GM21576 (cell line): ENCODE results near the gene SUN2.

Experiments used
- ATAC-seq: cut with Tn5 transposase; IDR thresholded peaks from one replicate; pipeline ENCODE4 v1.9.1; 2021; ENCODE audit warnings: mild to moderate bottlenecking, moderate library complexity; ENCODE audit not compliant: unreplicated experiment

SUN2 gene

DNA sequence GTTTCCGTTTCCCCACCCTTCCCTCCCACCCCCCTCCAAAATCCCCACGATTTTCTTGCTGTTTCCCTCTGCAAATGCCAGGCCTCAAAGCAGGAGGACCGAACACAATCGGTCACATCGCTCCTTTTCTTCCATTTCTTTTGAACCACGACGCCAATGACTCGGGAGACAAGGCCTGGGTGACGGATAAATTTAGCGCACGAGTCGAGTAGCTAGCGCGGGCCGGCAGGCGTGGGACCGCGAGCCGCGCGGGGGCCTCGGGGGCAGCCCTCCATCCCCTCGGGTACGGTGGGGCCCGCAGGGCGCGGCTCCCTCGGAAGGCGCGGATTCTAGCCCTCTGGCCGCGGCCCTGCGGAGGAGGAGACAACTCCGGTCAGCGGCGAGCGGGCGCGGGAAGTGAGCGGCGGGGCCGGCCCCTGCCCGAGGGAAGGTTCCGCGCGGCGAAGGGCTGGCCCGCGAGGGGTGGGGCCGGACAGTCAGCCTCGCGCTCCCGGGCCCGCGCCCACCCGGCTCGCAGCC is 55.5 kb downstream of the SUN2 start:
- ATAC-seq, result no peak

DNA sequence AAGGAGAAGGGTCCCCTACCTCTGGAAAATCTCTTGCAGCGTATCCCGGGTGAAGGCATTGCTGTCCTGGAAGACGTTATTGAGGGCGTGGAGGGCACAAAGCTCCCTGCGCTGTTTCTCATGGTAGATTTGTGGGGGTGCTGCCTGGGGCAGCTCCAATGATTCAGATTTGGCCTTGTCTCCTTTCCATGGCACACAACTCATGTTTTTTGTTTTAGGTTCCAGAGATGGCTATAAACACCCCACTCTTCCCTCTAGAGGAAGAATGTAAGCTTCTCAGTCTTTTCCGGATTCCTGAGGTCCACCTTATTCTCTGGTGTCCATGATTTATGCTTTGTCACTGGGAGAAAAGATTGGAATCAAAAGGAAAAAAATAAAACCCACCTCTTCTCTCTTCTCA is 56.0 kb downstream of the SUN2 start:
- no peak for ATAC-seq

DNA sequence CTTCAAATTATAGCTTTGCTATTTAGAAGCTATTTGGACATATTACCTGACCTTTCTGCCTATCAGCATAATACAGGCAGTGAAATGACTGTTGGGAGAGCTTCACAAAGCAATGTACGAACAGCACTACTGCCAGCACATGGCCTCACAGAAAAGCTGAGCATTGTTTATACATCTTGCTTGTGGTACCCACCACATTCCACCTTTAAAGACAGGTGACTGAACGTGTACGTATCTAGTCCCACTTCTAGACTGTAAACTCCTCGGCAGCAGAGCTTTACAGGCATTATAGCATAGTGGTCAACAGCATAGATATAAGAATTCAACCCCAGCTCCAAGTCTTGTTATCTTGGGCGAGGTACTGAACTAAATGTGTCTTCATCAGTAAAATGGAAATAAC is 56.7 kb downstream of the SUN2 start:
- no peak for ATAC-seq

DNA sequence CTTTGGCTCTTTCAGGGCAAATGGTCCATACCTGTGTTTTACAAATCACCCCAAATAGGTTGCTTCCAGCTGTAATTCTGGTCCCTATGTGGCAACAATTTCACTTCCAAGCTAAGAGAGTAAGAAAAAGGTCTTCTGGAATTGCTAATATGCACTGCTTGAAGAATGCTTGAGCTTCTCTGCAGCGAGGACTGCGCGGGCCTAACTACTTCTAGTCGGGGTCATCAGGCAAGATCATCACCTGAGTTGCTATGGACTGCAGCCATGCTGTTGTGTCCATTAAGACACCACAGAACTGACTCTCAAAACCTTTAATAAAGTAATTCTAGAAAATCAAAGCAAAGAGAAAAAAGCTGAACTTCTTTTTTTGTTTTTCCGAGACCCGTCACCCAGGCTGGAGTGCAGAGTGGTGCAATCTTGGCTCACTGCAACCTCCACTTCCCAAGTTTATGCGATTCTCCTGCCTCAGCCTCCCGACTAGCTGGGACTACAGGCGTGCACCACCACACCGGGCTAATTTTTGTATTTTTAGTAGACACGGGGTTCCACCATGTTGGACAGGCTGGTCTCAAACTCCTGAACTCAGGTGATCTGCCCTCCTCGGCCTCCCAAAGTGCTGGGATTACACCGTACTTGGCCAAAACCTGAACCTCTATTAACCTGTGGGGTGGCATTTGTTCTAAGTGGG is 57.2 kb downstream of the SUN2 start:
- ATAC-seq, result no peak

DNA sequence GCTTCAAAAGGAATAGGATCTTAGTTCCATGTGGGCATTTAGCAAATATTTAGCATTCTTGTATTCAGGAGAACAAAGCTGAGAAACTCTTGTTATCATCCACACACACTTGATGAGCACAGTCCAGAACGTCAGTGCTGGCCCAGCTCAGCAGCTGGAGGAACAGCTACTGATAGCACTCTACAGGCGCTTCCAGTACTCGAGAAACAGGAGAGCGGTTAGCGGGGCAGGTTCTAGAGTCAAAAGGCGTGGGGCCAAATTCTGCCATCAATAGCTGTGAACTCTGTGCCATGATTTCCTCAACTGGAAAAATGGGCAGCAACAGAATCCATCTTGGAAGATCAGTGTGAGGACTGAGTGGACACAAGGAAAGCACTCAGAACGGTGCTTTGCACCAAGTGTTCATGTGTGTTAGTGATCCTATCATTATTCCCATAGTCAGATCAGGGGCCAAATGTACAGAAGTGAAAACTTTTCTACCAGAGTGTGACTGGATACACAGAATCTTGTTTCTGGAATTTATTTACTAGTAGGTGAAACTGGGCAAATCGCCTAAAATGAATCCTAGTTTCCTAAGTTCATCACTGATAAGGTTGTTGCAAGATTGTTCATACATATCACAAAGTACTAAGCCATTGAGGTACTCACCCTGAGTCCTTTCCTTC is 58.2 kb downstream of the SUN2 start:
- no peak for ATAC-seq

DNA sequence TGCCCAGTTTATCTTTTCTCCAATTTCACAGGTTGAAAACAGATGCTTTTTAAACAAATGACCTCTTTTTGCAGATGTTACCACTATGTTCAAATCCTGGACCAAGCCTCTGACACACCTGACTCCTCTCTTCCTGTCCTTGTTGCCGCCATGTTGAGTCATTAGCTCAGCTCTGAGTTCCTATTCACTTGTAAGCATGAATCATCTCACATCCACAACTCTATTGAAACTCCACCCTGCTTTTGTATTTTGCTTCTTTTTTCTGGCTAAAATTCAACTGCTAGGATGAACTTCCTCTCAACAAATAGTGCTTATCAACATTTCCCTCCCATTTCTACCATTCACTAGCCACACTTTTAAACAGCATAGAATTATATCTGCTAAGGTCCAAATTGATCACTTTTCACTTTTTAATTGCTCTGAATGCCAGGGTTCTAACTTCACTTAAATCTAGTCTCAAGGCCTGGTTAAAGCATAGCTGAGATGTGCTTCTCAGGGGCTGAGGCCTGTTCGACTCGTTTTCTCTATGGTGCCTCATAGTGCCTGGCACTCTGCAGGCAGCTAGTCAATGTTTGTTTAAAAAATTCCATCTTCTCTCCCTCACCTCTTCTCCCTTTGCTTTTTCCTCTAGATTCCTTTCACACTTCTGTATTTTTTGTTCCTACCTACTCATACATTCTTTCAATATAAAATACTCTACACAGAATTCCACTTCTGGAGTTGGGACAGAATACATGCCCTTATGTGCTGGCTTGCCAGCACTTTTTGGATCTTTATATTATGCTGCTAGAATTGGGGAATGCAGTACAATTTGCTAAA is 59.0 kb downstream of the SUN2 start:
- ATAC-seq, result no peak

DNA sequence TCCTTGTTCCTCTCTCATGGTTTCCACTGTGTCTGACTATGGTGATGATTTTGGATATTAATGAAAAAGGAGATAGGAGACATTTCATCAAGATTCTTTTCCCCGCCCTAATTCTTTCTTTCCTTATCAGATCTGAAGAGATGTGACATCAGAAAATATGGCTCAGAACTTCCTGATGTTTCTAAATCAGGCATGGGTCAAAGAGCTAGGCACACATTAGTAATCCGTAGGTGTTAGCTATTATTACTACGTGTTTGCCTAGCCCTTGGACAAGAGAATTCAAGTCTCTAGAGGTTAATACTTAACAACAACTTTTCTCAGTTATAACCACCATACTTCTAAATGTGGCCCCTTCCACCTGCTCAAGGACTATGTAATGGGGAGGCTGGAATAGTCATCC is 60.9 kb downstream of the SUN2 start:
- ATAC-seq, result no peak

DNA sequence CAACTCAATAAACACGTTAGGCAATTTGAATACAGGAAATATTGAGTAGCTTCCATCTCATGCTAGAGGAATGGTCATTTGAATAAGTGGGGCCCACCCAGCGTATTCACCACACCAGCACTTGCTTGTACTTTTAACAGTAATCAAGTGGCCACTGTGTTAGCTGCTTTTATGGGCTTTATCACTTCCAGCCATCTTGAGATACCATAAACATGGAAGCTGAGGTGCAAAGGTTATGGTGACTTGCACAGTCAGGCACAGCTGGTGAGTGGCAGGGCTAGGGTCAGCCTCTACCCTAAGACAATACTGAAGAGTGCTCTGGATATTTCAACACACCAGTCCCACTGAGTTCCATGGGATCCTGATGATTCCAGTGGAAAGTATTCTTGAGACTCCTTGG is 61.7 kb downstream of the SUN2 start:
- no peak for ATAC-seq

DNA sequence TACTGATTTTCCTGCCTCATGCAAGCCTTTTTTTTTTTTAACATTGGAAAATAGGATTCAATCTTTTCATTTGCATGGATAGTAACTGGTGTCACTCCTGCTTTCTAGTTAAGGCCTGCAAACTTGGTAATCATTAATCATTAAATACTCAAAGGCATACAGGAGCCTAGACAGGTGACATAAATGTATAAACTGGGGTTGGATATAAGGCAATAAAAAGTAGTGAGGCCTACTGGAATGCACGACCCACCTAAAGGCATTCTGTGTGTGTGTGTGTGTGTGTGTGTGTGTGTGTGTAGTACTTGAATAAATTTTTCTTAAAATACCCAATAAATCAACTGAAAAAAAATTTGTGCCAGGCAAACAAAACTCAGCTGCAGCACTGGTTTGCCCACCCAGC is 66.1 kb downstream of the SUN2 start:
- no peak for ATAC-seq

DNA sequence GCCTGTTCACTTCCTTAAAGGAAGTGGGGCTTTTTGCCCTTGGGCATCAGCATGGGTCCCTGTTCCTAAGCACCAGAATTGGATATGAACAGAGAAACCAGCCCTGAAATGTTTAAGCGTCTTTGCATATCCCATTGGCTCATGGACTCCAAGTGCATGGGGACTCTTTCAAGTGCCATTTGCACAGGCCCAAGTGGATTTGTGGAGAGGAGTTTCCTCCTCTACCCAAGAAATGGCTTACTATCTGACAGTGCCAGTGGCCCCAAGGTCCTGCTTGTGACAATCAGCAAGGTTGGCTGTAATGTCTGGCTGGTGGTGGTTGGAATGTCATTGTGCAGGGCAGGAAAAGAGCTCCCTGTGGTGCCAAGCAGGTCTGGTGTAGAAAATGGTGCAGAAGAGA is 70.0 kb downstream of the SUN2 start:
- ATAC-seq, result no peak

DNA sequence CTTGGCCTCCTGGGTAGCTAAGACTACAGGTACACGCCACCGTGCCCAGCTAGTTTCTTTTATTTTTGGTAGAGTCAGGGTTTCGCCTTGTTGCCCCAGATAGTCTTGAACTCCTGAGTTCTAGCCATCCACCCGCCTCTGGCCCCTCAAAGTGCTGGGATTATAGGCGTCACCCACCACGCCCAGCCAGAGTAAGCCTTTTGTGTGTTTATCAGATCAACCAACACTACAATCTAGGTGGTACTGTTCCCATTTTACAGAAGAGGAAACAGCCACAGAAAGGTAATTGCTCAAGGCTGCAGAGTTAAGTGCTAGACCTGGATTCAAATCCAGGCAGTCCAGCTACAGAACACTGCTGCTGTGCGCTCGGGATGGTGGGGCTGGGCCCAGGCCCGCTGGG is 70.9 kb downstream of the SUN2 start:
- ATAC-seq, result no peak
